Measurements from ENCODE around the gene ATP8B1.

The ATP8B1 gene

DNA sequence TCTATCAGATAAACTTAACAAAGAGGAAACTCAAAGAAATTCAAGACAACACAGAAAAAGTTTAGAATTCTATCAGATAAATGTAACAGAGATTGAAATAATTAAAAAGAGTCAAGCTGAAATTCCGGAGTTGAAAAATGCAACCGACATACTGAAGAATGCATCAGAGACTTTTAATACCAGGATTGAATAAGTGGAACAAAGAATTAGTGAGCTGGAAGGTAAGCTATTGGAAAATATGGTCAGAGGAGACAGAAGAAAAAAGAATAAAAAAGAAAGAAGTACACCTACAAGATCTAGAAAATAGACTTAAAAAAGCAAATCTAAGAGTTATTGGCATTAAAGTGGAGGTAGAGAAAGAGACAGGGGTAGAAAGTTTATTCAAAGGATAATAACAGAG is 88.0 kb downstream of the ATP8B1 start:
- no peak for DNase-seq

GRCh38 chr18:57710226-57710625 is 92.9 kb downstream of the ATP8B1 start:
- DNase-seq, result no peak

DNA sequence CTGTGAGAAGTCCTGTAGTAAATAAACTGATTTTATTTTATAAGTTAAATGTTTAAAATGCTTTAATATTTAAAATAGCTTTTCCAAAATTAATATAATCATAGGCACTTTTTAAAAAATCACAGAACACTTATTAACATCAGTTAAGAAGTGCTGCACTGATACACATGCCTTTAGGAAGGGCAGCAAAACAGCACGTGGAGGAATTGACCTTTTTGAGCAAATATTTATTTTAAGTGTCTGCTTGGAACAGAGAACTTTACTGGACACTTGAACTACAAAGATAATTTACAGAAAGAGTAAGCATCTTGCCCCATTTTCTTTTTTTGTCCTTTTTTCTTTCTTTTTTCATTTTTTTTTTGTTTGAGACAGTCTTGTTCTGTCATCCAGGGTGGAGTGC is 93.8 kb downstream of the ATP8B1 start:
- no peak for DNase-seq

GRCh38 chr18:57708288-57708687 is 94.8 kb downstream of the ATP8B1 start:
- no peak for DNase-seq

GRCh38 chr18:57705832-57706595 is 97.1 kb downstream of the ATP8B1 start:
- DNase-seq, result no peak

- no peak for DNase-seq
Observed at GRCh38 chr18:57705011-57705410, 98.1 kb downstream of the ATP8B1 start.

DNA sequence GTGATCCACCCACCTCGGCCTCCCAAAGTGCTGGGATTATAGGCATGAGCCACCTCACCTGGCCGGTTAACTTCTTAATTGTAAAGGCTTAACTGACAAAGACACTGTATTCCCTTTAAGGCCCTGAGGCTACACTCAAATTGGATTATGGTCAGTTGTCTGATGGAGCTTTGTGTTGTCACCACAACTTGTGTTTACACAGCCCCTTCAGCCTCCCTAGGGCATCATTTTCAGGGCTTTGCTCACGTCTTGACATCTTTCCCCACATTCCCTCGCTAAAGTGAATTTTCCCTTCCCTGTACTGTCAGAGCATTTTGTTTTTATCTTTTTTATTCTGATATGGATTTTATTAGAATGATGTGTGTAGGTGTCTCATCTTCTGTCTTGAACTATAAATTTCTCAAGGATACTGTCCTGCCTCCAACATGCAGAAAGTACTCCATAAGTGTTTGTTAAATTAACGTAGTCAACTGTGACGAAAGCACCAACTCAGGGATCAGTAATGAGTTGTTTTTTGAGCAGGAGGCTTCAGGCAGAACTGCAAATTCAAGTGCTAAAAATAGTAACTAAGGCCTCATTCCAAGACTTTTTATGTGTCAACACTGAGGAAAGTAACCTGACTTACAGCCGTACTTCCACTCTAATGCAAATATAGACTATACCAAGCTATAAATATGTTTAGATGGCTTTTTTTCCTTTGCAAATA is 104.4 kb downstream of the ATP8B1 start:
- DNase-seq, result no peak

DNA sequence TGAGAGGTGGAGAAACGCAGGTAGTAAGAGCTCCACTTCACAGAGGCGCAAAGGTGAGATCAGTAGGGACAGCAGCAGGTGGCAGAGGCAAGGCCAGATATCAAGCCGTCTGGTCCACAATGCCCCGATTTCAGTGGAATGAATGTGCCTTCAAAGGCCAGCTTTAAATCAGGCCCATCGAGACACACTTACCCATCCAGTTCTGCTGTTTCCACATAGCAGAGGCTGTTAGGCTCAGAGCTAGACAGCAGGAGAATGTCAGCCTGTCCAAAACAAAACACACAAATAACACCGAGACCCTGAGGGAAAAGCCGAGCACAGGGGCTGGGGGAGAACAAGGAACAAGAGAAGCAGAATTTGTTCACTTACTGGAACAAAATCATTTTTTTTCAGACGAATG is 105.7 kb downstream of the ATP8B1 start:
- no peak for DNase-seq

GRCh38 chr18:57696271-57696670 is 106.8 kb downstream of the ATP8B1 start:
- DNase-seq, result no peak

DNA sequence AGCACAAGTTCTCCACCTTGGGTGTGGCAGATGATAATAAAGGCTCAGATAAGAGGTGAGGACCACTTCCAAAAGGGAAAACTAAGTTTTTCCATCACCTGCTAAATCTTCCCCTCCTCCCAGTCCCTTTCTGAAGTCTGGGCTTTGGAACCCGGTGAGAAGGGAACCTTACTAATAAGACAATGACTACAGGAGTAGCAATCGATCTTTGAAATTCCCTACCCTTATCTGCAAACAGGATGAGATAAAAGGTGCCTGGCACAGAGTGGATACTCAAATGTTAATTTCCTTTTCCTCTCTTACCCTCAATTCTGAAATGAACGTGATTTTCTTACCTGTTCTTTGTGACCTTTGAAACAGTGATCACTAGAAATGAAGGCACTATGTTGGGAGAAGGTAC is 111.8 kb downstream of the ATP8B1 start:
- DNase-seq, result no peak

GRCh38 chr18:57687970-57688369 is 115.1 kb downstream of the ATP8B1 start:
- DNase-seq, result no peak

DNA sequence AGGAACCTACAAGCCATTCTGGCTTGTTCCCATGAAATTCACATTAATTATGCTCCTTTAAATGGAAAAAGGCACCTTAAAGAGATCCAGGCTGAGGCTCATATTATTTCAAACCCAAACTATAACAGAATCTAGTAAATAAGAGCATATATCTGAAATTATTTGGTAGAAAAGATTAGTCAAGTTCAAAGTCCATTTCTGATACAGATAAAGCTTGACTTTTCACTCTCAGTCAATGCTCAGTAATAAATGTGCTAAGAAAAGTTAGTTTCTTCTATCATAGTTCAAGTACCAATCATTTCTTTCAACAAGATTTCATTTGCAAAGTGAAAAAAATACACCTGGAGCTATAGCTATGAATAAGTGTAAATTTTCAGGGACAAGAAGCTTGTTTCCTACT is 119.6 kb downstream of the ATP8B1 start:
- no peak for DNase-seq

DNA sequence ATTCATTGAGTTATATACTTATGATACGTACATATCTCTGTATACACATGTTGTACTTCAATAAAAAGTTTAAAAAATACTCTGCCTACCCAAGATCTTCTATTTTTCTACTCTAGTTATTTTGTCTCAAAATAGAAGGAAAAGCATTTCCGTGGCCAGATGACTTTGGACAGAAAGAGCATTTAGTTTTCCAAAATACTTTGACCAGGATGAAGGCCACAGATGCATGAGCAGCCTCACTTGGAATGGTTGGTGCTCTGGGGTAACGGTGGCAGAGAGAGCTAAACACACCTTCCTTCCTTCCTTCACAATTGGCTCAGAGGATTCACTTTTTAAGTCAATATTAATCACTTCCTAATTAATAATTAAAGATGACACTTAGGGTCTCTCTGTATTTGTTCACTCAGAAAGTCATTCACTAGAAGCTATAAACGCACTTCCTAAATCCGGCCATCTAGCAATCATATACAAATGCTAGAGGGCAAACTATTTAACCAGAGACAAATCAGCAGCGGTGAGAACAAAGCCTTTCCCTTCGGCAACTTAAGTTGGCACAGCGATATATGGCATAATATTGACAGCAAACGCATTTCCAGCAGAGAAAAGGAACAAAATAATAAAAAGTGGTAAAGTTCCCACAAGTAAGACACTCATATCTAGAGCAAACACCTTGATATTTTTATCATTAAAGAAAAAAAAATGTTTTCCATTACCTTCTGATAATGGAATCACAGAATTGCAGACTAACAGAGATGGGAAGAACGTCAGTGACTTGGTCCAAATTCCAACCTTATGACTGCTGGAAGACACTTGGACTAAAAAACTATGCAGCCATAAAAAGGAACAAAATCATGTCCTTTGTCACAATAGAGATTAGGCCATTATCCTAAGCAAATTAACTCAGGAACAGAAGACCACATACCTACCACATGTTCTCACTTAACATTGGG is 125.6 kb downstream of the ATP8B1 start:
- DNase-seq, result no peak

- DNase-seq, result no peak
Observed at GRCh38 chr18:57674891-57675290, 128.2 kb downstream of the ATP8B1 start.

DNA sequence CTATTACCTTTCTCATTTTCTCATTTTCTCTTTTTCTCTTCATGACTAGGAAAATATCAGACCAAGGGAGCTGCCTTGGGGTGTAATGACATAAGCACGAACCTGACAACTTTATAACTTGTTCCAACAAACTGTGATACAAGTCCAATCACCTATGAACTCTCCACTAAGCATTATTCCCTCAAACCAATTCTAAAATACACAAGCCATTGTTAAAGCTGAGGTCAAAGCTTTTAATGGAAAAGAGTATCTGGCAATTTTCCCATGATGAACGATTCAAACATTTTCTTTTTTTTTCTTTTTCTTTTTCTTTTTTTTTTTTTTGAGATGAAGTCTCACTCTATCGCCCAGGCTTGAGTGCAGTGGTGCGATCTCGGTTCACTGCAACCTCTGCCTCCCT is 133.1 kb downstream of the ATP8B1 start:
- no peak for DNase-seq

DNA sequence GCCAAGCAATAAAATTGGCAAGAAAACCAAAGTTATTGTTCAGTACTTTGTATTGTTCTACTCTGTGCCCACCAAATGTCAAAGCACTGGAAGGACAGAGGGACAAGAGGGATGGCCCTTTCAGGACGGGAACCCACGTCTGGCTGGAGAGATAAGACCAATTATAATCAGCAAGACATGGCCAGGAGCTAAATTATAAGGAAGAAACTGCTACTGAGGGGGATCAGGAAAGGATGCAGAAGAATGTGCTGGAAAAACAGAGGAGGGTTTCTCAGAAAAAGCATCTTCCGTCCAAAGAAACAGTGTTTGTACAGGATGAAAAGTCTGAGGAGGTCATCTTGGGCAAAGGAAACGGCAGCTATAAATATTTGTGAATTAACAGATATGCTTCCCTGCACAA is 135.1 kb downstream of the ATP8B1 start:
- no peak for DNase-seq

- no peak for DNase-seq
Observed at GRCh38 chr18:57666818-57667497, 136.2 kb downstream of the ATP8B1 start.

GRCh38 chr18:57664568-57665165 is 138.4 kb downstream of the ATP8B1 start:
- DNase-seq, result no peak

DNA sequence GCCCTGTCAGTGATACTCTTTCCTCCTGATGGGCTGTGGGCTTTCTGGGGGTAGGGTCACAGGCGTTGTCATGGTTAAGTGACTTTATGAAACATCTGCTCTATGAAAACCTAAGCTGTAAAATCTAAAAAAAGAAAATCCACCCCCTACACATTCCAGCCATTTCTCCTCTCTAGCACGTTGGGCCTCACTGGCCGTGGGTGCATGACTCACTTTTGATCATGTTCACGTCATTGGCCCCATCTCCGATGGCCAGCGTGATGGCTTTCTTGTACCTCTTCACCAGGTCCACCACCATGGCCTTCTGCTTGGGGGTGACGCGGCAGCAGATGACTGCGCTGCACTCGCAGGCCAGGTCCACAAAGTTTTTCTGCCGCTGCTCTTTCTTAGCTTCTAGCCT is 142.2 kb downstream of the ATP8B1 start:
- DNase-seq, result peak; percentile 88

GRCh38 chr18:57659460-57660102 is 143.5 kb downstream of the ATP8B1 start:
- no peak for DNase-seq

GRCh38 chr18:57657542-57657941 is 145.6 kb downstream of the ATP8B1 start:
- no peak for DNase-seq

DNA sequence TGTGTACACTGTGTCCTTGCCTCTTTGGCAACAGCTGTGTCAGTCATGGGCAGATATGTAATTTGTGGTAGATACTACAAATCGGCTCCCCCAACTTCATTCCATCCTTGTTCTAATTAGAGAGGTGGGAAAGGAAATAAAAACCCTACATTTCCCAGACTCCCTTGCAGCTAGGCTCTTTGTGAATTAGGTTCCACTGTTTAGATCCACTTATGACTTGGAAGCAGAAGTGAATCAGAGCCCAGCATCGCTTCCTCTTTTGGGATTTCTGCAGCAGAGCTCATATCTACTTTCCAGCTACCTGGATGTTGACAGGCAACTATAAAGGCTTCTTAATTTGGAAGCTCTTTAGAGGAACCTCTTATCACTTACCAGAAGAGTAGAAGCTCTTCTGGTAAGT is 147.4 kb downstream of the ATP8B1 start:
- DNase-seq, result no peak

All from EL (cell line).